ENCODE results near the gene PTGFR. TPM values are rescaled to one million over a fixed set of nuclear protein-coding genes. Genes with fewer than 3 reads are reported as not detected.

Gene PTGFR
- total and polyA plus RNA-seq, 4 donors, result 0.05 to 0.67 (median 0.40) TPM

DNA sequence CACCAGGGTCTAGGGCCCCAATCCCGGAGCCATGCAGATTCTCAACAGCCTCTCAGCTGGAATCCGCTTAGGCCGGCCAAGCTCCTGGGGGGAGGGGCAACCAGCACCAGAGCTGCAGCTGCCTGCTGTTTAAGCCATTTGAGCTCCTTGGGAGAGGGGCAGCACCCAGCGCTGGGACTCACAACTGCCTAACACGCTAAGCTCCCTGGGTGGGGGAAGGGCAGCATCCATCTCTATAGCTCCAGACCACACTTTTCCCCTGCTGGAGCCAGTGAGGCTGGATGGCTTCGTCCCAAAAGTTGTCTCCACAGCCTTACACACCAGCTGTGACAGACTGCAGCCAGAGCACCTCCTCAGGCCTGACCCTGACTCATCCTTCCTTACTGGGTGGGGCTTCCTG, 6.9 kb upstream of the PTGFR start:
- H3K4me1 ChIP-seq (ENCODE audit: control insufficient read depth in 4 of 4, insufficient read depth in 4 of 4, low read length in 3 of 4), result no peaks in the 10 kb centered on the region
- H3K27ac ChIP-seq (ENCODE audit: low read depth in 1 of 2, low read length in 2 of 2), result no peak overlapping the region
- no peaks in the 10 kb centered on the region for H3K27me3 ChIP-seq (ENCODE audit: control insufficient read depth in 4 of 4, insufficient read depth in 4 of 4, low read length in 3 of 4)
- TF ChIP-seq, protein P1, sequence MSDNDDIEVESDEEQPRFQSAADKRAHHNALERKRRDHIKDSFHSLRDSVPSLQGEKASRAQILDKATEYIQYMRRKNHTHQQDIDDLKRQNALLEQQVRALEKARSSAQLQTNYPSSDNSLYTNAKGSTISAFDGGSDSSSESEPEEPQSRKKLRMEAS (IDR thresholded peaks at IDR 0.05), result no peak
- TF ChIP-seq SP1 (IDR thresholded peaks at IDR 0.05), result no peak
- TF ChIP-seq, protein P2, sequence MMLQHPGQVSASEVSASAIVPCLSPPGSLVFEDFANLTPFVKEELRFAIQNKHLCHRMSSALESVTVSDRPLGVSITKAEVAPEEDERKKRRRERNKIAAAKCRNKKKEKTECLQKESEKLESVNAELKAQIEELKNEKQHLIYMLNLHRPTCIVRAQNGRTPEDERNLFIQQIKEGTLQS (IDR thresholded peaks at IDR 0.05), result no peak
- TF ChIP-seq, protein P3, sequence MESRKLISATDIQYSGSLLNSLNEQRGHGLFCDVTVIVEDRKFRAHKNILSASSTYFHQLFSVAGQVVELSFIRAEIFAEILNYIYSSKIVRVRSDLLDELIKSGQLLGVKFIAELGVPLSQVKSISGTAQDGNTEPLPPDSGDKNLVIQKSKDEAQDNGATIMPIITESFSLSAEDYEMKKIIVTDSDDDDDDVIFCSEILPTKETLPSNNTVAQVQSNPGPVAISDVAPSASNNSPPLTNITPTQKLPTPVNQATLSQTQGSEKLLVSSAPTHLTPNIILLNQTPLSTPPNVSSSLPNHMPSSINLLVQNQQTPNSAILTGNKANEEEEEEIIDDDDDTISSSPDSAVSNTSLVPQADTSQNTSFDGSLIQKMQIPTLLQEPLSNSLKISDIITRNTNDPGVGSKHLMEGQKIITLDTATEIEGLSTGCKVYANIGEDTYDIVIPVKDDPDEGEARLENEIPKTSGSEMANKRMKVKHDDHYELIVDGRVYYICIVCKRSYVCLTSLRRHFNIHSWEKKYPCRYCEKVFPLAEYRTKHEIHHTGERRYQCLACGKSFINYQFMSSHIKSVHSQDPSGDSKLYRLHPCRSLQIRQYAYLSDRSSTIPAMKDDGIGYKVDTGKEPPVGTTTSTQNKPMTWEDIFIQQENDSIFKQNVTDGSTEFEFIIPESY (IDR thresholded peaks at IDR 0.05), result no peak
- TF ChIP-seq TAF1 (conservative IDR thresholded peaks at IDR 0.05), result no peak
- TF ChIP-seq GABPA (IDR thresholded peaks at IDR 0.05 in 1 of 2, conservative IDR thresholded peaks at IDR 0.05 in 1 of 2), result no peak
- TF ChIP-seq, protein P4, sequence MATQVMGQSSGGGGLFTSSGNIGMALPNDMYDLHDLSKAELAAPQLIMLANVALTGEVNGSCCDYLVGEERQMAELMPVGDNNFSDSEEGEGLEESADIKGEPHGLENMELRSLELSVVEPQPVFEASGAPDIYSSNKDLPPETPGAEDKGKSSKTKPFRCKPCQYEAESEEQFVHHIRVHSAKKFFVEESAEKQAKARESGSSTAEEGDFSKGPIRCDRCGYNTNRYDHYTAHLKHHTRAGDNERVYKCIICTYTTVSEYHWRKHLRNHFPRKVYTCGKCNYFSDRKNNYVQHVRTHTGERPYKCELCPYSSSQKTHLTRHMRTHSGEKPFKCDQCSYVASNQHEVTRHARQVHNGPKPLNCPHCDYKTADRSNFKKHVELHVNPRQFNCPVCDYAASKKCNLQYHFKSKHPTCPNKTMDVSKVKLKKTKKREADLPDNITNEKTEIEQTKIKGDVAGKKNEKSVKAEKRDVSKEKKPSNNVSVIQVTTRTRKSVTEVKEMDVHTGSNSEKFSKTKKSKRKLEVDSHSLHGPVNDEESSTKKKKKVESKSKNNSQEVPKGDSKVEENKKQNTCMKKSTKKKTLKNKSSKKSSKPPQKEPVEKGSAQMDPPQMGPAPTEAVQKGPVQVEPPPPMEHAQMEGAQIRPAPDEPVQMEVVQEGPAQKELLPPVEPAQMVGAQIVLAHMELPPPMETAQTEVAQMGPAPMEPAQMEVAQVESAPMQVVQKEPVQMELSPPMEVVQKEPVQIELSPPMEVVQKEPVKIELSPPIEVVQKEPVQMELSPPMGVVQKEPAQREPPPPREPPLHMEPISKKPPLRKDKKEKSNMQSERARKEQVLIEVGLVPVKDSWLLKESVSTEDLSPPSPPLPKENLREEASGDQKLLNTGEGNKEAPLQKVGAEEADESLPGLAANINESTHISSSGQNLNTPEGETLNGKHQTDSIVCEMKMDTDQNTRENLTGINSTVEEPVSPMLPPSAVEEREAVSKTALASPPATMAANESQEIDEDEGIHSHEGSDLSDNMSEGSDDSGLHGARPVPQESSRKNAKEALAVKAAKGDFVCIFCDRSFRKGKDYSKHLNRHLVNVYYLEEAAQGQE (IDR thresholded peaks at IDR 0.05), result no peak
- TF ChIP-seq HNF4G (IDR thresholded peaks at IDR 0.05), result no peak
- H3K9me3 ChIP-seq (ENCODE audit: control insufficient read depth in 4 of 4, low read length in 3 of 4), result no peaks in the 10 kb centered on the region
- no peak overlapping the region for H3K9ac ChIP-seq (ENCODE audit: low read depth in 1 of 2, low read length in 2 of 2)
- no peak overlapping the region for H3K4me3 ChIP-seq (ENCODE audit: low read depth in 1 of 3, low read length in 3 of 3)
- no peak for DNase-seq (ENCODE audit: low spot score)
- H3K36me3 ChIP-seq (ENCODE audit: control insufficient read depth in 4 of 4, insufficient read depth in 3 of 4, low read depth in 1 of 4, low read length in 3 of 4), result no peaks in the 10 kb centered on the region
- 47% methylated on average over 6 of the region's 6 CpGs for WGBS

DNA sequence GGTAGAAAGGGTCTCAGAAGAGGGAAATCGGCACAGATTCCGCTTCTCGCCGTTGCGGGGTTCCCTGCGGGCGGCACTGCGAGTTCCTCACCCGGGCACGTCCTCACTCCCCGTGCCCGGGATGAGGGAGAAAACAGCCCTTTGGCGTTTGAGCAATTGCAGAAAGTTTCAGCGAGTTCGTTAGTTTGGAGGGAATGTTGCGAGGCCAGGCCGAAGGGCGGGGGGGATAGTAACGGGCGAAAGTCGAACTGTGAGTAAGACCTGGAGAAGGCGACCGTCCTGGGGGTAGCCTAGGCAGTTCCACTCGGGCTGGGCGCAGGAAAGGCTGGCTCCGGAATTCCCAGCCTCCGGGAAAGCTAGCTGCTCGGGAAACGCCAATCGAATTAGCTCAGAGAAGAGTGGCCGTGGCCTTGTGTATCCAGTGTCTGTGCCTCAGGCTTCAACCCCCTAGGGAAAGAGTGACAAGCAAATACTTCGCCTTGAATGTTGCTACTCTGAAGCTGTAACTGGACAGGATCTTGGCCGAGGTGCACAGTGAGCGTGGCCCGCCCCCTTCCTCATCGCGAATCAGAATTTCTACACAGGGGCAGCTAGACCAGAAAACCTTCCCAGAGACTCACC, 787 bp downstream of the PTGFR start:
- Histone ChIP-seq H3K36me3 (ENCODE audit: control insufficient read depth in 4 of 4, insufficient read depth in 3 of 4, low read depth in 1 of 4, low read length in 3 of 4) (no peaks in the 10 kb centered on the region), H3K27ac (ENCODE audit: low read depth in 1 of 2, low read length in 2 of 2) (no peak overlapping the region), H3K9ac (ENCODE audit: low read depth in 1 of 2, low read length in 2 of 2) (no peak overlapping the region), H3K4me3 (ENCODE audit: low read depth in 1 of 3, low read length in 3 of 3) (peak overlapping the region; percentile 38 to 69 (median 53)), H3K9me3 (ENCODE audit: control insufficient read depth in 4 of 4, low read length in 3 of 4) (no peaks in the 10 kb centered on the region), H3K27me3 (ENCODE audit: control insufficient read depth in 4 of 4, insufficient read depth in 4 of 4, low read length in 3 of 4) (no peaks in the 10 kb centered on the region), H3K4me1 (ENCODE audit: control insufficient read depth in 4 of 4, insufficient read depth in 4 of 4, low read length in 3 of 4) (peaks cover 0 to 17% (median 13%) of the 10 kb centered on the region in 4 donors)
- DNase-seq (ENCODE audit: low spot score), result no peak
- 7% methylated on average over 37 of the region's 37 CpGs for WGBS
- TF ChIP-seq, protein P2 (IDR thresholded peaks at IDR 0.05), result no peak
- TF ChIP-seq FOXA2 (IDR thresholded peaks at IDR 0.05) (no peak), TAF1 (conservative IDR thresholded peaks at IDR 0.05) (no peak), HNF4G (IDR thresholded peaks at IDR 0.05) (no peak), GABPA (IDR thresholded peaks at IDR 0.05 in 1 of 2, conservative IDR thresholded peaks at IDR 0.05 in 1 of 2) (no peak), FOXA1 (IDR thresholded peaks at IDR 0.05) (no peak), YY1 (IDR thresholded peaks at IDR 0.05) (no peak), RXRA (IDR thresholded peaks at IDR 0.05) (no peak), NR2F2 (IDR thresholded peaks at IDR 0.05) (no peak)
- TF ChIP-seq, protein P4 (IDR thresholded peaks at IDR 0.05), result no peak
